ENCODE measurements around the gene CALN1. TPM values are rescaled to one million over a fixed set of nuclear protein-coding genes. Genes with fewer than 3 reads are reported as not detected.
A peak's percentile ranks its signal among the peaks of the same experiment; 100 is the strongest.
"Not testable (repeated sequence)": the region's sequence is repeated elsewhere in the genome, so short reads cannot be mapped to it uniquely, and the experiment has no call there.

CALN1 gene
- total RNA-seq, 1 donor from 2014 or later, result 0.24 TPM

GRCh38 chr7:72266771-72267170, 145.4 kb downstream of the CALN1 start:
- no peak for ATAC-seq

GRCh38 chr7:72265071-72265904, 146.8 kb downstream of the CALN1 start:
- ATAC-seq, result peak; percentile 81

GRCh38 chr7:72260406-72260805, 151.7 kb downstream of the CALN1 start:
- no peak for ATAC-seq

GRCh38 chr7:72258074-72258473, 154.1 kb downstream of the CALN1 start:
- no peak for ATAC-seq

- ATAC-seq, result no peak
Observed at GRCh38 chr7:72254455-72254854, 157.7 kb downstream of the CALN1 start.

- ATAC-seq, result peak; percentile 82
Observed at GRCh38 chr7:72249106-72249505, 163.0 kb downstream of the CALN1 start.

- peak; percentile 94 for ATAC-seq
Observed at GRCh38 chr7:72244826-72245398, 167.2 kb downstream of the CALN1 start.

GRCh38 chr7:72243329-72243728, 168.8 kb downstream of the CALN1 start:
- no peak for ATAC-seq

GRCh38 chr7:72235351-72235750, 176.8 kb downstream of the CALN1 start:
- no peak for ATAC-seq

- no peak for ATAC-seq
Observed at GRCh38 chr7:72234086-72234485, 178.1 kb downstream of the CALN1 start.

GRCh38 chr7:72230281-72230680, 181.9 kb downstream of the CALN1 start:
- no peak for ATAC-seq

GRCh38 chr7:72223351-72223750, 188.8 kb downstream of the CALN1 start:
- ATAC-seq, result no peak

- no peak for ATAC-seq
Observed at GRCh38 chr7:72222136-72222535, 190.0 kb downstream of the CALN1 start.

GRCh38 chr7:72219500-72219899, 192.6 kb downstream of the CALN1 start:
- ATAC-seq, result no peak

- peak; percentile 100 for ATAC-seq
Observed at GRCh38 chr7:72217151-72217550, 195.0 kb downstream of the CALN1 start.

GRCh38 chr7:72213769-72214168, 198.4 kb downstream of the CALN1 start:
- ATAC-seq, result no peak

GRCh38 chr7:72213081-72213480, 199.1 kb downstream of the CALN1 start:
- no peak for ATAC-seq

- no peak for ATAC-seq
Observed at GRCh38 chr7:72211175-72211574, 201.0 kb downstream of the CALN1 start.

GRCh38 chr7:72209006-72209405, 203.1 kb downstream of the CALN1 start:
- not testable (repeated sequence) for ATAC-seq

GRCh38 chr7:72196176-72196575, 216.0 kb downstream of the CALN1 start:
- ATAC-seq, result no peak

GRCh38 chr7:72190919-72191318, 221.2 kb downstream of the CALN1 start:
- no peak for ATAC-seq

- no peak for ATAC-seq
Observed at GRCh38 chr7:72190146-72190545, 222.0 kb downstream of the CALN1 start.

GRCh38 chr7:72187179-72187578, 225.0 kb downstream of the CALN1 start:
- no peak for ATAC-seq

- ATAC-seq, result no peak
Observed at GRCh38 chr7:72183835-72184234, 228.3 kb downstream of the CALN1 start.

All from esophagus mucosa (tissue), 1 donor.